T-cell (primary cell): ENCODE measurements around the gene SCFD2. TPM values are rescaled to one million over a fixed set of nuclear protein-coding genes. Genes with fewer than 3 reads are reported as not detected.
"Not testable (repeated sequence)": the region's sequence is repeated elsewhere in the genome, so short reads cannot be mapped to it uniquely, and the experiment has no call there.

Source experiments
- ATAC-seq, 4 experiments: fragments of 200-7000 bp in 3 of 4; fragments of 150-1000 bp in 1 of 4; cut with Tn5 transposase; replicated peaks in 1 of 4; 1 replicate in 3 of 4; 2 replicates in 1 of 4; pipeline ENCODE4 v1.10.0; 2021; ENCODE audit warnings: moderate library complexity in 3 of 4, mild to moderate bottlenecking in 2 of 4, moderate number of reproducible peaks in 1 of 4
- CTCF ChIA-PET, 2 donors: fragments of 300-600 bp; sonication (Branson Sonifier 250); formaldehyde crosslinking; loops; one replicate each; lab custom pipeline; 2022; ENCODE audit warnings: antibody characterized with exemption in 2 of 2; lab: Charles Lee
- POLR2A ChIA-PET, 2 donors: fragments of 300-600 bp; sonication (Branson Sonifier 250); formaldehyde crosslinking; loops; one replicate each; lab custom pipeline; 2022; ENCODE audit warnings: antibody characterized with exemption in 2 of 2; lab: Charles Lee
- DNase-seq, 35 experiments: peaks; one replicate each; pipeline versions ENCODE4 v3.0.0 to v3.0.0-alpha.2; 2013 to 2023
- H3K27ac ChIP-seq: one replicate; pipeline ENCODE4 v1.5.1; 2013; ENCODE audit warnings: low read length
- H3K27me3 ChIP-seq, 2 experiments: replicated peaks in 1 of 2; 1 replicate in 1 of 2; 2 replicates in 1 of 2; pipeline versions ENCODE4 v1.6.1 to v1.7.0; 2013; ENCODE audit warnings: low read length in 1 of 2, mixed read lengths in 1 of 2; ENCODE audit not compliant: control insufficient read depth in 2 of 2, insufficient read depth in 2 of 2; ENCODE audit errors: extremely low read depth in 1 of 2
- H3K36me3 ChIP-seq, 2 donors: 1 replicate in 1 of 2; 2 replicates in 1 of 2; pipeline versions ENCODE4 v1.6.1 to v1.7.0; 2013; ENCODE audit warnings: low read length in 1 of 2; ENCODE audit not compliant: control insufficient read depth in 2 of 2, insufficient read depth in 1 of 2; ENCODE audit errors: extremely low read depth in 1 of 2
- H3K4me1 ChIP-seq, 2 experiments: 1 replicate in 1 of 2; 2 replicates in 1 of 2; pipeline versions ENCODE4 v1.6.1 to v1.7.0; 2013; ENCODE audit warnings: low read length in 2 of 2, mixed read lengths in 1 of 2; ENCODE audit not compliant: insufficient read depth in 2 of 2, control insufficient read depth in 1 of 2; ENCODE audit errors: extremely low read depth in 1 of 2
- H3K4me3 ChIP-seq, 2 donors: 1 replicate in 1 of 2; 2 replicates in 1 of 2; pipeline versions ENCODE4 v1.5.1 to v1.7.0; 2013; ENCODE audit warnings: mild to moderate bottlenecking in 2 of 2, low read length in 1 of 2, moderate library complexity in 1 of 2; ENCODE audit not compliant: control insufficient read depth in 1 of 2; ENCODE audit errors: extremely low read depth in 1 of 2
- H3K9me3 ChIP-seq: 2 replicates; pipeline ENCODE4 v1.7.0; 2013
- H3K27ac Mint-ChIP-seq, 2 donors: one replicate each; pipeline ENCODE4 v1.8.0; 2020 to 2021; ENCODE audit warnings: mild to moderate bottlenecking in 2 of 2, mixed read lengths in 2 of 2
- H3K27me3 Mint-ChIP-seq, 2 donors: one replicate each; pipeline ENCODE4 v1.8.0; 2021 to 2022; ENCODE audit warnings: mixed read lengths in 2 of 2
- H3K36me3 Mint-ChIP-seq: one replicate; pipeline ENCODE4 v1.8.0; 2021; ENCODE audit warnings: mixed read lengths
- H3K4me1 Mint-ChIP-seq, 3 donors: one replicate each; pipeline ENCODE4 v1.8.0; 2020 to 2022; ENCODE audit warnings: mixed read lengths in 3 of 3, mild to moderate bottlenecking in 1 of 3
- H3K4me3 Mint-ChIP-seq, 3 donors: one replicate each; pipeline ENCODE4 v1.8.0; 2020 to 2022; ENCODE audit warnings: mild to moderate bottlenecking in 3 of 3, mixed read lengths in 3 of 3, moderate library complexity in 3 of 3
- H3K9me3 Mint-ChIP-seq, 3 donors: one replicate each; pipeline ENCODE4 v1.8.0; 2020 to 2022; ENCODE audit warnings: mixed read lengths in 3 of 3
- WGBS: methylation state at CpG from one replicate; pipeline ENCODE4 v1.1.5; 2013; ENCODE audit warnings: missing lambda C conversion rate; ENCODE audit not compliant: insufficient coverage; 5-methylcytosine and 5-hydroxymethylcytosine counted together
- total RNA-seq, 35 experiments: library from RNA in 6 of 35; stranded (reverse) in 6 of 35; fragments of 120-200 nt in 1 of 35; gene quantifications; one replicate each; pipeline versions ENCODE4 v1.2.1 to v1.2.4 and lab custom pipeline; 2013 to 2026

The SCFD2 gene
- 10 to 100 TPM; 19.0 to 28.9 (median 21.8) TPM for total RNA-seq
- 22.0 TPM for total RNA-seq (2013)
- total RNA-seq (lab: John Stamatoyannopoulos, UW): 6.1 to 70.7 (median 18.4) reads per million in 29 experiments

DNA sequence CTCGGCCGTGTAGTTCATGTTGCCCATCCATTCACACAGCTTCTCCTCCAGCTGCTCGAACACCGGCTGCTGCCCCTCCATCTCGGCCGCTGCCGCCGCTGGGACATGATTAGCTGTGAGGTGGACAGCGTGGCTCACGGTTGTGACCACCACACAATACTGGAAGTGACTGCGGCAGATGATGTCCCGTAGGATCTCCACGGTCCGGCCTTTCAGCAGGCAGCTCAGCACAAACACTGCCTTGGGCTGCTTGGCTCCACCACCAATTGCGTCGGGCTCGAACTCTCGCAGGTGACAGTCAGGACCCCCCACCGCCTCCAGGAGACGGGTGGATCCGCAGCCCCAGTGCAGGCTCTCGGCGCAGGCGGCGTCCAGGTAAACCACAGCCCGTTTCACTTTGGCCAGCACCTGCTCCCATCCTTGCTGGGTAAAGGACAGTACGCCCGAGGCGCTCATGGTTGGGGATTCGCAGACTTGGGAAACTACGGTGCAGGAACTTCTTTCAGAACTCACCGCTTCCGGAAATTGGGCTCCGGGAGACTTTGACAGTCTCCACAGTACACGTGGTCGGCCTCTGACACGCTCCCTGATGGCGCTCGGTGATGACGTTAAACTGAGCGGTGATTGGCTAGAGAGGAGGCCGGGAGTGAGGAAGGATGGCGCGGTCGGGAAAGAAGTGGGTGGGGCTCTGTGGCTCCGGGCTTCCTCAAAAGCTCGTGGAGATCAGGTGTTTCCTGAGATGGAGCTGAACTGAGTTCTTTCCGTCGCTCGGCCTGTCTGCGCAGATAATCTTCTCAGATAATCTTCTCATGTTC, at the start of gene SCFD2:
Gene SCFD2 (minus strand): TSS at position 576 of the 815 bp plus-strand sequence.
- peak; percentile 91 to 98 (median 94) for DNase-seq
- Mint-ChIP-seq H3K4me3 (peak within 1 kb of the TSS; percentile 95 to 97 (median 96)), H3K4me1 (peaks cover 54 to 57% (median 56%) of the 10 kb centered on the region in 3 donors), H3K36me3 (peaks cover 3% of the 10 kb centered on the region), H3K9me3 (no peaks in the 10 kb centered on the region), H3K27ac (peak within 1 kb of the TSS; percentile 94 to 99), H3K27me3 (peaks cover 5 to 9% of the 10 kb centered on the region in 2 donors)
- WGBS: under 1% methylated on average over 50 of the region's 51 CpGs
- peaks cover 0 to 5% of the 10 kb centered on the region in 2 experiments for H3K27me3 ChIP-seq
- peak within 1 kb of the TSS; percentile 88 to 99 for H3K4me3 ChIP-seq
- H3K36me3 ChIP-seq: no peaks in the 10 kb centered on the region
- peak; percentile 96 to 98 (median 98) for ATAC-seq
- POLR2A ChIA-PET: interaction anchor here (0.6 to 1.2 kb wide), 4 partner anchors 9 to 16 kb away, joined by 3 to 4 read pairs (median 3); partner anchors contain the start of gene FIP1L1 (in 1 of the 2)
- peaks cover 24 to 34% of the 10 kb centered on the region in 2 experiments for H3K4me1 ChIP-seq
- H3K9me3 ChIP-seq: no peaks in the 10 kb centered on the region
- CTCF ChIA-PET: interaction anchor here in 1 of 2 donors (0.6 to 1.3 kb wide), 5 partner anchors 11 to 708 kb away, joined by 3 to 4 read pairs (median 3); no protein-coding TSS in a partner anchor
- peak within 1 kb of the TSS; percentile 80 for H3K27ac ChIP-seq

DNA sequence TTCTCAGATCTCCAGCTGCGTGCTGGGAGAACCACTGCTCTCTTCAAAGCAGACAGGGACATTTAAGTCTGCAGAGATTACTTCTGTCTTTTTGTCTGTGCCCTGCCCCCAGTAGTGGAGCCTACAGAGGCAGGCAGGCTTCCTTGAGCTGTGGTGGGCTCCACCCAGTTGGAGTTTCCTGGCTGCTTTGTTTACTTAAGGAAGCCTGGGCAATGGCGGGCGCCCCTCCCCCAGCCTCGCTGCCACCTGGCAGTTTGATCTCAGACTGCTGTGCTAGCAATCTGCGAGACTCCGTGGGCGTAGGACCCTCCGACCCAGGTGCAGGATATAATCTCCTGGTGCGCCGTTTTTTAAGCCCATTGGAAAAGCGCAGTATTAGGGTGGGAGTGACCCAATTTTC, 43.6 kb upstream of the SCFD2 start:
- ATAC-seq, H3K27ac ChIP-seq, H3K9me3 Mint-ChIP-seq, H3K36me3 ChIP-seq, H3K4me3 ChIP-seq, CTCF ChIA-PET, H3K27me3 ChIP-seq, H3K9me3 ChIP-seq, DNase-seq, H3K27ac Mint-ChIP-seq, POLR2A ChIA-PET, H3K27me3 Mint-ChIP-seq, H3K4me1 ChIP-seq: not testable (repeated sequence)
- Mint-ChIP-seq H3K4me3 (peak overlapping the region in 1 of 3 donors; percentile 9), H3K4me1 (peaks cover 52 to 68% (median 68%) of the 10 kb centered on the region in 3 donors), H3K36me3 (peaks cover 38% of the 10 kb centered on the region)
- WGBS: 80% methylated on average over 1 of the region's 11 CpGs

DNA sequence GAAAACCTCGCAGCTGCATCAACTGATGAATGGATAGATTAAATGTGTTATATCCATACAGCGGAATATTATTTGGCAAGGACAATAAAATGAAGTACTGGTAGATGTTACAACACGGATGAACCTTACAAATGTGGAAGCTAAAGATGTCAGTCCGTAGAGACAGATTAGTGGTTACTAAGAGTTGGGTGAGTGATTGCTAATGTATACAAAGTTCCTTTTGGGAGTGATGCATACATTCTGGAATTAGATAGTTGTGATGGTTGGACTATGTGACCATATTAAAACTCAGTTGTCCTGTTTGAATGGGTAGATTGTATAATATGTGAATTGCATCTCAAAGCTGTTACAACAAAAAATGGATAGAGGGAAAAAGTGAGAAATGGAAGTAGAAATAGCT, 14.4 kb upstream of the SCFD2 start:
- Mint-ChIP-seq H3K9me3 (no peaks in the 10 kb centered on the region), H3K4me3 (peak overlapping the region in 2 of 3 donors; percentile 96 to 99), H3K4me1 (peaks cover 47 to 53% (median 47%) of the 10 kb centered on the region in 3 donors), H3K27ac (no peak overlapping the region), H3K36me3 (peaks cover 28% of the 10 kb centered on the region), H3K27me3 (no peaks in the 10 kb centered on the region)
- no peak overlapping the region for H3K27ac ChIP-seq
- no peak for ATAC-seq
- H3K4me1 ChIP-seq: peaks cover 5 to 25% of the 10 kb centered on the region in 2 experiments
- WGBS: 94% methylated on average over 3 of the region's 4 CpGs
- no peak overlapping the region for H3K4me3 ChIP-seq
- peaks cover 5 to 27% of the 10 kb centered on the region in 2 donors for H3K36me3 ChIP-seq
- ChIA-PET POLR2A (interaction anchor here in 1 of 2 donors (0.9 kb wide), 1 partner anchor 43 kb away, joined by 3 read pairs; no protein-coding TSS in a partner anchor), CTCF (interaction anchor here (0.6 to 1.2 kb wide), 3 partner anchors 15 to 854 kb away, joined by 3 read pairs; partner anchors contain the start of gene SCFD2 (in 1 of the 2))
- H3K9me3 ChIP-seq: no peaks in the 10 kb centered on the region
- no peak for DNase-seq
- H3K27me3 ChIP-seq: no peaks in the 10 kb centered on the region

DNA sequence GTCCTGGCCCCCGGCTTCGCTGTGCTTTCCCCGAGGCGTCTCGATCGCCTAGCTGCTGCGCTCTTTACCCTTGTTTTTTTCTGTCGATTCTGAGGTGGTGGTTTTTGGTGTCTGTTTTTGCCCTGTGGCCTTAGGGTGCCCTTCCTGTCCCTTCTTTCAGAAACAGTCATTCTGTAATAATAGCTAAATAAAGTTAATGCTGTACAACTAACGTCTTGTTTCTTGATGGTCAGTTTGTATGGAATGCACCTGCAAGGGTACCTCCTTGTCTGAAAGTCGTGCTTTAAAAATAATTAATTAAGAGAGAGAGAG, 12.3 kb upstream of the SCFD2 start:
- DNase-seq: no peak
- H3K36me3 Mint-ChIP-seq: peaks cover 15% of the 10 kb centered on the region
- CTCF ChIA-PET: interaction anchor here in 1 of 2 donors (0.6 to 1.6 kb wide), 4 partner anchors 12 to 324 kb away, joined by 3 read pairs; partner anchors contain the start of gene SCFD2

DNA sequence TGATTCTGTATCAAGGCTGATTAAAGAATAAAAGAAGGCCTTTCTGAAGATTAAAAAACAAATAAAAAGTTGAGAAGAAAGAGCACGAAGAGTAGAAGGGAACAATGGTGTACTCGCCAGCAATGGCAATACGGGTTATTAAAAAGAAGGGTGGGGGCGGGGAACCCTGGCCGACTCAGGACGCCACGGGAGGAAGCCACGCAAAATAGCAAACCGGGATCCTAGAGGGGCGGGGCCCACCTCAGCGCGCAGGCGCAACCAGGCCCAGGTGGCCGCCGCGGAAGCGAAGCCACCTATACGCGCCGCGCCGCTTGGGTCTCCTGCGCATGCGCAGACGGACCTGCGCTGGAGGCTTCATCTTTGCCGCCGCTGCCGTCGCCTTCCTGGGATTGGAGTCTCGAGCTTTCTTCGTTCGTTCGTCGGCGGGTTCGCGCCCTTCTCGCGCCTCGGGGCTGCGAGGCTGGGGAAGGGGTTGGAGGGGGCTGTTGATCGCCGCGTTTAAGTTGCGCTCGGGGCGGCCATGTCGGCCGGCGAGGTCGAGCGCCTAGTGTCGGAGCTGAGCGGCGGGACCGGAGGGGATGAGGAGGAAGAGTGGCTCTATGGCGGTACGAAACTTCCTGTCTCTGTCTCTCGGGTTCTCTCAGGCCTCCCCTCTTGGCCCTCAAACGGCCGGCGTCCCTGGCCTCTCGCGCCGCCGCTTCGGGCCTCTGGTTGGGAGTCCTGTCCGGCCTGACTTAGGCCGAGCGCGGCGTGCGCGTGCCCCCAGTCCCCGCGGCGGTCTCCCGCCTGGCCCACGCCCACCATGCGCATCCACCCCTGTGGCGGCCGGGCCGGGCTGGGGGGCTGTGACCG, 11.7 kb upstream of the SCFD2 start, which contains the start of gene FIP1L1:
Gene FIP1L1 (plus strand): TSS at position 323 of the 852 bp plus-strand sequence. CDS start 198 bp downstream, at position 521.
- no peaks in the 10 kb centered on the region for H3K9me3 ChIP-seq
- Mint-ChIP-seq H3K27me3 (peaks cover 0 to 4% of the 10 kb centered on the region in 2 donors), H3K4me1 (peaks cover 41 to 43% (median 41%) of the 10 kb centered on the region in 3 donors), H3K27ac (peak within 1 kb of the TSS; percentile 99 to 100), H3K9me3 (no peaks in the 10 kb centered on the region), H3K4me3 (peak within 1 kb of the TSS; percentile 96 to 99 (median 99)), H3K36me3 (peaks cover 13% of the 10 kb centered on the region)
- POLR2A ChIA-PET: interaction anchor here in 1 of 2 donors (0.6 to 1.0 kb wide), 2 partner anchors 11 to 14 kb away, joined by 3 to 4 read pairs; no protein-coding TSS in a partner anchor
- CTCF ChIA-PET: no interaction called here
- H3K4me3 ChIP-seq: peak within 1 kb of the TSS; percentile 79 to 96
- DNase-seq: peak; percentile 86 to 98 (median 93)
- H3K36me3 ChIP-seq: peaks cover 0 to 11% of the 10 kb centered on the region in 2 donors
- peak within 1 kb of the TSS; percentile 88 for H3K27ac ChIP-seq
- WGBS: under 1% methylated on average over 81 of the region's 85 CpGs
- peaks cover 5 to 25% of the 10 kb centered on the region in 2 experiments for H3K4me1 ChIP-seq
- peaks cover 0 to 4% of the 10 kb centered on the region in 2 experiments for H3K27me3 ChIP-seq
- ATAC-seq: peak; percentile 93 to 96 (median 94)

More for the DNA sequence above, 12.3 kb upstream of the SCFD2 start:
- Mint-ChIP-seq H3K27ac (peak overlapping the region; percentile 99 to 100), H3K9me3 (no peaks in the 10 kb centered on the region), H3K4me1 (peaks cover 41 to 46% (median 45%) of the 10 kb centered on the region in 3 donors), H3K27me3 (peaks cover 0 to 2% of the 10 kb centered on the region in 2 donors), H3K4me3 (peak overlapping the region; percentile 96 to 99 (median 99))
- Histone ChIP-seq H3K36me3 (peaks cover 0 to 13% of the 10 kb centered on the region in 2 donors), H3K4me1 (peaks cover 5 to 25% of the 10 kb centered on the region in 2 experiments), H3K4me3 (peak overlapping the region; percentile 79 to 96), H3K27ac (no peak overlapping the region), H3K9me3 (no peaks in the 10 kb centered on the region), H3K27me3 (peaks cover 0 to 4% of the 10 kb centered on the region in 2 experiments)
- no peak for ATAC-seq
- no CpG with 5 or more reads among the region's 10 CpGs for WGBS
- POLR2A ChIA-PET: interaction anchor here in 1 of 2 donors (1.0 to 1.2 kb wide), 2 partner anchors 12 to 13 kb away, joined by 3 to 4 read pairs; partner anchors contain the start of gene SCFD2
